Left renal cortex interstitium (tissue), 4 donors: Measurements from ENCODE around the gene SERPINE2. TPM values are rescaled to one million over a fixed set of nuclear protein-coding genes. Genes with fewer than 3 reads are reported as not detected.
"Not testable (repeated sequence)": the region's sequence is repeated elsewhere in the genome, so short reads cannot be mapped to it uniquely, and the experiment has no call there.

Experiments
- DNase-seq, 4 donors: peaks; one replicate each; pipeline ENCODE4 v3.0.0-alpha.2; 2013; ENCODE audit warnings: low read depth in 4 of 4, low spot score in 2 of 4, missing footprints in 1 of 4
- polyA plus RNA-seq, 4 donors: library from polyadenylated mRNA; unstranded; fragments of 120-200 nt; gene quantifications; one replicate each; pipeline ENCODE4 v1.2.1, GENCODE V29; 2013; ENCODE audit not compliant: insufficient read length in 4 of 4

Gene SERPINE2
- polyA plus RNA-seq, 4 donors = 95.5 to 140 (median 124) TPM

- peak in 3 of 4 donors; percentile 68 to 82 (median 79) for DNase-seq
These were observed 94.2 kb downstream of the SERPINE2 start, which contains the start of gene WDFY1 for GRCh38 chr2:223944703-223945531. Gene WDFY1, minus strand, starts transcription at chr2:223945335. Its CDS starts 51 bp downstream, at chr2:223945284.

- peak in 1 of 4 donors; percentile 15 for DNase-seq
These were observed 94.9 kb downstream of the SERPINE2 start for GRCh38 chr2:223944166-223944702.

GRCh38 chr2:223943561-223944008 is 95.5 kb downstream of the SERPINE2 start:
- DNase-seq = peak in 1 of 4 donors; percentile 12

- DNase-seq = no peak
These were observed 96.0 kb downstream of the SERPINE2 start for GRCh38 chr2:223943135-223943534.

GRCh38 chr2:223941579-223942277 is 97.4 kb downstream of the SERPINE2 start:
- no peak for DNase-seq

- DNase-seq = not testable (repeated sequence)
These were observed 99.6 kb downstream of the SERPINE2 start for GRCh38 chr2:223939438-223939837.

- no peak for DNase-seq
These were observed 101.6 kb downstream of the SERPINE2 start for GRCh38 chr2:223937535-223937934.

GRCh38 chr2:223936862-223937326 is 102.2 kb downstream of the SERPINE2 start:
- no peak for DNase-seq

- no peak for DNase-seq
These were observed 103.5 kb downstream of the SERPINE2 start for GRCh38 chr2:223935459-223936125.

GRCh38 chr2:223934870-223935269 is 104.2 kb downstream of the SERPINE2 start:
- DNase-seq = no peak

- no peak for DNase-seq
These were observed 106.0 kb downstream of the SERPINE2 start for GRCh38 chr2:223932816-223933800.

- DNase-seq = no peak
These were observed 108.7 kb downstream of the SERPINE2 start for GRCh38 chr2:223930103-223930976.

- DNase-seq = no peak
These were observed 109.4 kb downstream of the SERPINE2 start for GRCh38 chr2:223929571-223930102.

- no peak for DNase-seq
These were observed 110.7 kb downstream of the SERPINE2 start for GRCh38 chr2:223928113-223929006.

- DNase-seq = no peak
These were observed 114.0 kb downstream of the SERPINE2 start for GRCh38 chr2:223925106-223925505.
